CD4-positive, alpha-beta T cell (primary cell): Measurements from ENCODE around the gene HELZ. TPM values are rescaled to one million over a fixed set of nuclear protein-coding genes. Genes with fewer than 3 reads are reported as not detected.

ENCODE experiments used
- ATAC-seq: fragments of 200-7000 bp; cut with Tn5 transposase; one replicate; pipeline ENCODE4 v1.10.0; 2022; ENCODE audit warnings: mild to moderate bottlenecking; ENCODE audit not compliant: poor library complexity
- CTCF ChIA-PET: fragments of 350-600 bp; sonication (Branson Sonifier 250); formaldehyde crosslinking; loops from one replicate; lab custom pipeline; 2021; ENCODE audit warnings: antibody characterized with exemption, inconsistent platforms; lab: Charles Lee
- POLR2A ChIA-PET: fragments of 350-600 bp; sonication (Branson Sonifier 250); formaldehyde crosslinking; loops from one replicate; lab custom pipeline; 2021; ENCODE audit warnings: antibody characterized with exemption, inconsistent platforms; lab: Charles Lee
- DNase-seq, 14 experiments: peaks; one replicate each; pipeline ENCODE4 v3.0.0-alpha.2; 2013 to 2020; ENCODE audit warnings: mixed read lengths in 2 of 14
- H3K27ac ChIP-seq, 2 donors: one replicate each; pipeline versions ENCODE4 v1.5.1 to v1.7.0; 2013; ENCODE audit warnings: low read length in 2 of 2, low read depth in 1 of 2, mild to moderate bottlenecking in 1 of 2
- H3K27me3 ChIP-seq, 2 experiments: 1 replicate in 1 of 2; 2 replicates in 1 of 2; pipeline versions ENCODE4 v1.6.1 to v1.7.0; 2013; ENCODE audit warnings: low read length in 2 of 2, control low read depth in 1 of 2, mild to moderate bottlenecking in 1 of 2, moderate library complexity in 1 of 2; ENCODE audit not compliant: insufficient read depth in 2 of 2, control insufficient read depth in 1 of 2
- H3K36me3 ChIP-seq: one replicate; pipeline ENCODE4 v1.6.1; 2013; ENCODE audit warnings: low read length, control low read depth; ENCODE audit not compliant: insufficient read depth
- H3K4me1 ChIP-seq: one replicate; pipeline ENCODE4 v1.6.1; 2013; ENCODE audit warnings: low read length, control low read depth; ENCODE audit not compliant: insufficient read depth
- H3K4me3 ChIP-seq: one replicate; pipeline ENCODE4 v1.5.1; 2013; ENCODE audit warnings: mild to moderate bottlenecking, low read length, moderate library complexity
- H3K9me3 ChIP-seq, 2 experiments: 1 replicate in 1 of 2; 2 replicates in 1 of 2; pipeline versions ENCODE4 v1.6.1 to v1.7.0; 2013; ENCODE audit warnings: low read length in 2 of 2, mild to moderate bottlenecking in 2 of 2, control low read depth in 1 of 2, moderate library complexity in 1 of 2; ENCODE audit not compliant: control insufficient read depth in 1 of 2, insufficient read depth in 1 of 2
- H3K27ac Mint-ChIP-seq: one replicate; pipeline ENCODE4 v1.8.0; 2020; ENCODE audit warnings: mixed read lengths
- H3K27me3 Mint-ChIP-seq: one replicate; pipeline ENCODE4 v1.8.0; 2021; ENCODE audit warnings: mixed read lengths
- H3K36me3 Mint-ChIP-seq: one replicate; pipeline ENCODE4 v1.8.0; 2021; ENCODE audit warnings: low read depth, mixed read lengths
- H3K4me1 Mint-ChIP-seq: one replicate; pipeline ENCODE4 v1.8.0; 2021; ENCODE audit warnings: low read depth, mixed read lengths
- H3K4me3 Mint-ChIP-seq: one replicate; pipeline ENCODE4 v1.8.0; 2020; ENCODE audit warnings: mild to moderate bottlenecking, mixed read lengths
- H3K9me3 Mint-ChIP-seq: one replicate; pipeline ENCODE4 v1.8.0; 2020; ENCODE audit warnings: mixed read lengths
- intact Hi-C, 2 experiments: fragments of 100-400 bp; cut with DNase I in 1 of 2; cut with micrococcal nuclease in 1 of 2; formaldehyde crosslinking; loops; one replicate each; pipeline versions ENCODE4 v1.15.1 to v1.9.0; 2023 to 2025; cut with DNase I, micrococcal nuclease
- total RNA-seq, 174 experiments: library from RNA in 2 of 174; stranded (reverse) in 2 of 174; gene quantifications; one replicate each; pipeline ENCODE4 v1.2.3 and lab custom pipeline; 2021 to 2026
- TF ChIP-seq, protein P1 (sequence below): fragments of 200-600 bp; IDR thresholded peaks from one replicate; pipeline ENCODE4 v1.8.0; 2022; ENCODE audit warnings: antibody characterized with exemption, mild to moderate bottlenecking

HELZ gene
- total RNA-seq, 2 experiments from 2014 or later, result 94.8 to 107 TPM

DNA sequence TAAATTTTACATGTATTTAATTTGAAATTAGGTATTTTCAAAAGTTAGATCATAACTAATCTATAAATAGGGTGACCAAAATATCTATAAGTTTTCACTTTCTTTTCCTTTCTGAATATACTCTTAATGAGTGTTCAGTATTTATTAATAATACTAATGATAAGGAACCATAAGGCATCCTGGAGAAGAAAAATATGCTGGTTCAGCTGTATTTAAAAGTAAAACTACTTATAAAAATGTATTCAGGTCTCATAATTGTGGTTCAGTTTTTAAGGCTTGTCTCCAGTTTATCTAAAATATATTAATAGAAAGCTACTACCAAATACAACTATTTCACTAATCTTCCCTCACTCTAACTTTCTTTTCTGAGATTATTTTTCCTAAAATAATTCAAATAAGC is 67.3 kb downstream of the HELZ start:
- H3K27me3 ChIP-seq, result no peaks in the 10 kb centered on the region
- Mint-ChIP-seq H3K9me3 (no peaks in the 10 kb centered on the region), H3K27ac (no peak overlapping the region), H3K4me1 (peaks cover 5% of the 10 kb centered on the region), H3K27me3 (no peaks in the 10 kb centered on the region), H3K4me3 (no peak overlapping the region), H3K36me3 (peaks cover 82% of the 10 kb centered on the region)
- intact Hi-C loops, result no loop called here
- DNase-seq (no peak), ATAC-seq (no peak)
- H3K4me3 ChIP-seq, result no peak overlapping the region
- H3K9me3 ChIP-seq, result no peaks in the 10 kb centered on the region
- no peak overlapping the region for H3K27ac ChIP-seq
- CTCF ChIA-PET, result interaction anchor here (1.6 kb wide), 1 partner anchor 8 kb away, joined by 3 read pairs; no protein-coding TSS in a partner anchor
- TF ChIP-seq, protein P1, sequence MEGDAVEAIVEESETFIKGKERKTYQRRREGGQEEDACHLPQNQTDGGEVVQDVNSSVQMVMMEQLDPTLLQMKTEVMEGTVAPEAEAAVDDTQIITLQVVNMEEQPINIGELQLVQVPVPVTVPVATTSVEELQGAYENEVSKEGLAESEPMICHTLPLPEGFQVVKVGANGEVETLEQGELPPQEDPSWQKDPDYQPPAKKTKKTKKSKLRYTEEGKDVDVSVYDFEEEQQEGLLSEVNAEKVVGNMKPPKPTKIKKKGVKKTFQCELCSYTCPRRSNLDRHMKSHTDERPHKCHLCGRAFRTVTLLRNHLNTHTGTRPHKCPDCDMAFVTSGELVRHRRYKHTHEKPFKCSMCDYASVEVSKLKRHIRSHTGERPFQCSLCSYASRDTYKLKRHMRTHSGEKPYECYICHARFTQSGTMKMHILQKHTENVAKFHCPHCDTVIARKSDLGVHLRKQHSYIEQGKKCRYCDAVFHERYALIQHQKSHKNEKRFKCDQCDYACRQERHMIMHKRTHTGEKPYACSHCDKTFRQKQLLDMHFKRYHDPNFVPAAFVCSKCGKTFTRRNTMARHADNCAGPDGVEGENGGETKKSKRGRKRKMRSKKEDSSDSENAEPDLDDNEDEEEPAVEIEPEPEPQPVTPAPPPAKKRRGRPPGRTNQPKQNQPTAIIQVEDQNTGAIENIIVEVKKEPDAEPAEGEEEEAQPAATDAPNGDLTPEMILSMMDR, result no peak
- no peaks in the 10 kb centered on the region for H3K4me1 ChIP-seq
- POLR2A ChIA-PET, result no interaction called here
- H3K36me3 ChIP-seq, result peaks cover 28% of the 10 kb centered on the region

DNA sequence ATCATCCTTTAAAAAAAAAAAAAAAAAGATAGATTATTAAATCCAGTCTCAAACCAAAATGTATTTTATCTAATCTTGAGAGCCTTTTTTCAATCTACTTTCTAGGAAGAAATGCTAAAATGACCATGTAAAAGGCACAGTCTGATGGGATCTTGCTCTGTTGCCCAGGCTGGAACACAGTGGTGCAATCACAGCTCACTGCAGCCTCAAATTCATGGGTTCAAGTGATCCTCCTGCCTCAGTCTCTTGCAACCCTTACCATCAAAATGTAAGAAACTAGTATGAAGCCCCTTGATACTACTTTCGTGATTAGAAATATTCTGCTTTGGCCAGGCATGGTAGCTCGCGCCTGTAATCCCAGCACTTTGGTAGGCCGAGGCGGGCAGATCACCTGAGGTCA is 70.8 kb downstream of the HELZ start:
- H3K4me3 ChIP-seq, result no peak overlapping the region
- no peaks in the 10 kb centered on the region for H3K27me3 ChIP-seq
- no peaks in the 10 kb centered on the region for H3K9me3 Mint-ChIP-seq
- peaks cover 82% of the 10 kb centered on the region for H3K36me3 Mint-ChIP-seq
- no peak for DNase-seq
- no peak overlapping the region for H3K27ac ChIP-seq
- ChIA-PET CTCF (no interaction called here), POLR2A (no interaction called here)
- no peaks in the 10 kb centered on the region for H3K9me3 ChIP-seq
- no peak for ATAC-seq
- H3K27me3 Mint-ChIP-seq, result no peaks in the 10 kb centered on the region
- H3K4me1 Mint-ChIP-seq, result peaks cover 19% of the 10 kb centered on the region
- H3K36me3 ChIP-seq, result peaks cover 43% of the 10 kb centered on the region
- no peaks in the 10 kb centered on the region for H3K4me1 ChIP-seq
- intact Hi-C loops, result no loop called here
- TF ChIP-seq, protein P1, result no peak
- H3K27ac Mint-ChIP-seq, result no peak overlapping the region
- H3K4me3 Mint-ChIP-seq, result no peak overlapping the region

DNA sequence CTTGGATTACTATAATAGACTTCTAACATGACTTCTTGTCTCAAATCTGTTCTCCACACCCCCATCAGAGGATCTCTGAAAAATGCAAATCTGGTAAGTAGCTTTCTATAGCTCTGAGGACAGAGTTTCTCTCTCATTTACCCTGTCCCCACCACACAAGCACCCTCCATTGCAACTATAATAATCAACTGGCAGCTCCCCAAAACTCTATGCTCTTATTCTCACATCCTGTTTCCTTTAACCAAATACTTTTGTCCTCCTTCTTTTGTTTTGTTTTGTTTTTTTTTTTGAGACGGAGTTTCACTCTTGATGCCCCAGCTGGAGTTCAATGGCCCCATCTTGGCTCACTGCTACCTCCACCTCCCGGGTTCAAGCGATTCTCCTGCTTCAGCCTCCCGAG is 73.4 kb downstream of the HELZ start:
- intact Hi-C loops, result no loop called here
- H3K4me3 Mint-ChIP-seq, result no peak overlapping the region
- Histone ChIP-seq H3K4me3 (no peak overlapping the region), H3K36me3 (peaks cover 47% of the 10 kb centered on the region), H3K4me1 (no peaks in the 10 kb centered on the region), H3K9me3 (no peaks in the 10 kb centered on the region), H3K27ac (no peak overlapping the region), H3K27me3 (no peaks in the 10 kb centered on the region)
- no peak for DNase-seq
- peaks cover 22% of the 10 kb centered on the region for H3K4me1 Mint-ChIP-seq
- H3K36me3 Mint-ChIP-seq, result peaks cover 88% of the 10 kb centered on the region
- ChIA-PET CTCF (no interaction called here), POLR2A (no interaction called here)
- H3K9me3 Mint-ChIP-seq, result no peaks in the 10 kb centered on the region
- H3K27ac Mint-ChIP-seq, result peak overlapping the region; percentile 5
- TF ChIP-seq, protein P1, result no peak
- H3K27me3 Mint-ChIP-seq, result no peaks in the 10 kb centered on the region
- ATAC-seq, result no peak
